GM10266 (cell line): ENCODE results near the gene JOSD2.
A peak's percentile ranks its signal among the peaks of the same experiment; 100 is the strongest.
"Not testable (repeated sequence)": the region's sequence is repeated elsewhere in the genome, so short reads cannot be mapped to it uniquely, and the experiment has no call there.

Experiments used
- DNase-seq: peaks from one replicate; pipeline ENCODE4 v3.0.0; 2012; ENCODE audit errors: extremely low spot score
- CTCF ChIP-seq: IDR thresholded peaks from 2 replicates; pipeline ENCODE4 v1.5.1; 2012; ENCODE audit warnings: mild to moderate bottlenecking, low read depth; ENCODE audit not compliant: control insufficient read depth, insufficient read depth; ENCODE audit errors: missing control alignments

JOSD2 gene

GRCh38 chr19:50478901-50479715, 31.9 kb downstream of the JOSD2 start:
- no peak for DNase-seq
- peak; percentile 20 for TF ChIP-seq CTCF

DNA sequence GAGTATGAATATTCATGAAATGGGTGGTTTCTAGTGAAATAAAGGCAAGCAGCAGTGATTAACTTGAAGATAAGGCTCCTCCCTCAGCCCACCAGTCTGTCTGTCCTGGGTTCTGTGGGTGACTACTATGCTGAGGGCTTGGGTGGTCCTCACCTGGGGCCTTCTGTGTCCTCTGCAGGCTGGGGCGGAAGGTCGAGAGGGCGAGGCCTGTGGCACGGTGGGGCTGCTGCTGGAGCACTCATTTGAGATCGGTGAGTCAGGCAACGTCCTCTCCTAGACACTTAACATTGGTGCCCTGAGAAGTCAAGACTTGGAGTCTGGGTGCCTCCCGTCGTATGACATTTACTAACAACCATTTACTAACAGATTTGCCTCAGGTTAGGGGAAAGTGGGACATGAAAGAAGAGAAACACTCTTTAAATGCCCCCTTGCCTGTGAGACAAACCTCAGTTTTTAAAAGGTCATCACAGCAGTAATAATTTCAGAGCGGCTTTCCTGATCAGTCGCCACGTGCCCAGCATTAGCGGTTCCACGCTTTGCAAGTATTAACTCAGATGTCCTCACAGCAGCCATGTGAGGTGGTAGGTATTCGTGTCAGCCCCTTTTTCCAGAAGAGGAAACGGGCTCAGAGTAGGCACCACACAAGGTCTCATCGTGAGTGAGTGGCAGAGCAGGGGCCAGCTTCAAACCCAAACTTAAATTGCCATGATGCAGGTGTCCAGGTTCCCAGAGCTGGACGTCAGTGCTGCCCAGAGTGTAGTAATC, 33.1 kb downstream of the JOSD2 start:
- no peak for TF ChIP-seq CTCF
- no peak for DNase-seq

DNA sequence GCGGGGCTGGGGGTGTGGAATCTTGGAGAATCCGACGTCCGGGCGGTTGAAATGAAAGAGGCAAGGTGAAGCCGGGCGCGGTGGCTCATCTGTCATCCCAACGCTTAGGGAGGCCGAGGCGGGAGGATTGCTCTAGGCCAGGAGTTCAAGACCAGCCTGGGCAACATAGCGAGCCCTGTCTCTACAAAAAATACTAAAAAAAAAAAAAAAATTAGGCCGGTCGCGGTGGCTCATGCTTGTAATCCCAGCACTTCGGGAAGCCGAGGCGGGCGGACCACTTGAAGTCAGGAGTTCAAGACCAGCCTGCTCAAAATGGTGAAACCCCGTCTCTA, 34.1 kb downstream of the JOSD2 start:
- DNase-seq = no peak
- no peak for TF ChIP-seq CTCF

DNA sequence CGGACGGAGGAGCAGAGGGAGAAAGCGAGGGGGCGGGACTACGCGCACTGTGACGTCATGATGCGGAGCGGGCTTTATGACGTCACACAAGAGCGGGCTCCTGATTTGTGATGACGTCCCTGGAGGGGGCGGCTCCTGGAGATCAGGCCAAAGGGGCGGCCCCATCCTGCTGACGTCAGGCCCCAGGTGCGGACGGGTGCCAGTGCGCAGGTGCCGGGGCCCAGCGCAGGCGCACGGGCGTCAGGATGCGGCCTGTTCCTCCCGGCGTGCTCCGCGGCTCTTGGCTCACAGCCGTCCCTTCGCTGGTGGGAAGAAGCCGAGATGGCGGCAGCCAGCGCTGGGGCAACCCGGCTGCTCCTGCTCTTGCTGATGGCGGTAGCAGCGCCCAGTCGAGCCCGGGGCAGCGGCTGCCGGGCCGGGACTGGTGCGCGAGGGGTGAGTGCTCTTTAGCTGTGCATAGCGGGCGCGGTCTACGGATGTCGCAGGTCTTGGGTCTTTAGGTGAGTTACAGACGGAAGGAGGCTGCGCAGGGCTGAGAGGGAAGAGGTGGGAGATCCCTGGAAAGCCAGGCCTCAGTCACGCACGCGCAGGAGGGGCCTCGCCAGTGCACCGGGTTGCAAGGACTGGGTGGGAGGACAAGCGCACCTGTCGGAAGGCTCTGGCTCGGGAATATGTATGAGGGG, 34.6 kb downstream of the JOSD2 start, which contains the start of the genes EMC10 and GARIN5A:
TSS of gene EMC10 (plus strand) at position 284 of the 683 bp plus-strand sequence. CDS start at position 322, 38 bp downstream.
TSS of gene GARIN5A (minus strand) at position 625 of the 683 bp plus-strand sequence. CDS start at position 165, 460 bp downstream.
- TF ChIP-seq CTCF = no peak
- peak; percentile 100 for DNase-seq

- no peak for TF ChIP-seq CTCF
- DNase-seq = no peak
Measured at GRCh38 chr19:50475736-50476223, 35.2 kb downstream of the JOSD2 start.

GRCh38 chr19:50475101-50475568, 35.9 kb downstream of the JOSD2 start:
- no peak for TF ChIP-seq CTCF
- no peak for DNase-seq

DNA sequence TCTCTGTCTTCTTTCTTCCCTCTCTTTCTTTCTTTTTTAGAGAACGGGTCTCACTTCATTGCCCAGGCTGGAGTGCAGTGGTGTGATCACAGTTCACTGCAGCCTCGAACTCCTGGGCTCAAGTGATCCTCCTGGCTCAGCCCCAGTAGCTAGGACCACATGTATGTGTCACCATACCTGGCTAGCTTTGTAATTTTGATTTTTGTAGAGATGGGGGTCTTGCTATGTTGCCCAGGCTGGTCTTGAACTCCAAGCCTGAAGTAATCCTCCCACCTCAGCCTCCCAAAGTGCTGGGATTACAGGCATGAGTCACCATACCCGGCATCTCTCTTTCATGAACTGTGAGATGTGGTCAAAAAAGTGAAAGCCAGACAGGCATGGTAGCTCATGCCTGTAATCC, 37.7 kb downstream of the JOSD2 start:
- DNase-seq = not testable (repeated sequence)
